Measurements from ENCODE around the gene TULP4. TPM values are rescaled to one million over a fixed set of nuclear protein-coding genes. Genes with fewer than 3 reads are reported as not detected.

The TULP4 gene
- total RNA-seq, 1 experiment from 2014 or later = 52.8 TPM

- TF ChIP-seq AFF4 (CRISPR knock-in tag; IDR thresholded peaks at IDR 0.05; ENCODE audit: borderline replicate concordance) = no peak
- no peak for TF ChIP-seq E2F5 (CRISPR knock-in tag; IDR thresholded peaks at IDR 0.05)
- TF ChIP-seq TP53 (CRISPR knock-in tag; IDR thresholded peaks at IDR 0.05) = no peak
Measured at GRCh38 chr6:158333094-158333493, 20.8 kb downstream of the TULP4 start (continued).

GRCh38 chr6:158334534-158334933 is 22.3 kb downstream of the TULP4 start:
- Mint-ChIP-seq H3K27ac (no peak overlapping the region), H3K36me3 (peaks cover 34% of the 10 kb centered on the region)
- TF ChIP-seq NR1H2 (CRISPR knock-in tag; IDR thresholded peaks at IDR 0.05) (no peak), ZNF263 (CRISPR knock-in tag; IDR thresholded peaks at IDR 0.05; ENCODE audit: low read depth) (no peak), E2F5 (CRISPR knock-in tag; IDR thresholded peaks at IDR 0.05) (no peak)

GRCh38 chr6:158337332-158337731 is 25.1 kb downstream of the TULP4 start:
- Mint-ChIP-seq H3K27me3 (ENCODE audit: low read depth) (no peaks in the 10 kb centered on the region), H3K27ac (peak overlapping the region; percentile 18; the same call in 1 of the 2 replicates), H3K4me3 (no peak overlapping the region), H3K4me1 (peaks cover 56% of the 10 kb centered on the region), H3K36me3 (peaks cover 42% of the 10 kb centered on the region), H3K9me3 (peaks cover 31% of the 10 kb centered on the region)
- DNase-seq (ENCODE audit: low spot score) = no peak
- ATAC-seq = no peak
- ChIA-PET POLR2A (no interaction called here), CTCF (no interaction called here)
- TF ChIP-seq JAZF1 (CRISPR knock-in tag; IDR thresholded peaks at IDR 0.05) (no peak), ATF6 (CRISPR knock-in tag; IDR thresholded peaks at IDR 0.05) (no peak), ZNF532 (CRISPR knock-in tag; IDR thresholded peaks at IDR 0.05; ENCODE audit: borderline replicate concordance) (no peak), HMGXB4 (CRISPR knock-in tag; IDR thresholded peaks at IDR 0.05) (no peak), ARID4B (CRISPR knock-in tag; IDR thresholded peaks at IDR 0.05; ENCODE audit: borderline replicate concordance) (no peak), NFE2L1 (CRISPR knock-in tag; IDR thresholded peaks at IDR 0.05) (no peak), ZNF232 (CRISPR knock-in tag; IDR thresholded peaks at IDR 0.05) (no peak), RORB (CRISPR knock-in tag; IDR thresholded peaks at IDR 0.05) (no peak), JUN (CRISPR knock-in tag; IDR thresholded peaks at IDR 0.05) (no peak)

More at GRCh38 chr6:158334534-158334933, 22.3 kb downstream of the TULP4 start:
- POLR2A ChIA-PET = no interaction called here
- CTCF ChIA-PET = no interaction called here
- DNase-seq (ENCODE audit: low spot score) (no peak), ATAC-seq (no peak)
- Mint-ChIP-seq H3K4me1 (peaks cover 40% of the 10 kb centered on the region), H3K9me3 (peaks cover 27% of the 10 kb centered on the region), H3K27me3 (ENCODE audit: low read depth) (no peaks in the 10 kb centered on the region), H3K4me3 (no peak overlapping the region)
